ENCODE measurements around the gene RCOR1.

DNA sequence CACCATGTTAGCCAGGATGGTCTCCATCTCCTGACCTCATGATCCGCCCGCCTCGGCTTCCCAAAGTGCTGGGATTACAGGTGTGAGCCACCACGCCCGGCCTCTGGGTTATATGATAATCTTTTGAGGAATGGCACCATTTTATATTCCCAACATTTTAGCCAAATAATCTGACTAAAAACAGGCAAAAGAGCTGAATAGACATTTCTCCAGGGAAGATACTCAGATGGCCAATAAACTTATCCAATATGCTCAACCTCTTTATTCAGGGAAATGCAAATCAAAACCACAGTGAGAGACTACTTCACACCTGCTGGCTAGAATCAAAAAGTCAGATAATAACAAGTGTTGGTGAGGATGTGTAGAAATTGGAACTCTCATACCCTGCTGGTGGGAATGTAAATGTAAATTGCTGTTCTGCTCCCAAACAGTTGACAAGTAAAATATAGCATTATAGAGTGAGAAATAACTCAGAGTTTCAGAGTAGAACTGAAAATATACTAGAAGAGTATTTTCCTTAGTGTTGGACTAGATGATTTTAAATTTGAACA is 80.0 kb downstream of the RCOR1 start:
- TF ChIP-seq NR2C2 (CRISPR knock-in tag; IDR thresholded peaks at IDR 0.05), result no peak
- TF ChIP-seq, protein P1, sequence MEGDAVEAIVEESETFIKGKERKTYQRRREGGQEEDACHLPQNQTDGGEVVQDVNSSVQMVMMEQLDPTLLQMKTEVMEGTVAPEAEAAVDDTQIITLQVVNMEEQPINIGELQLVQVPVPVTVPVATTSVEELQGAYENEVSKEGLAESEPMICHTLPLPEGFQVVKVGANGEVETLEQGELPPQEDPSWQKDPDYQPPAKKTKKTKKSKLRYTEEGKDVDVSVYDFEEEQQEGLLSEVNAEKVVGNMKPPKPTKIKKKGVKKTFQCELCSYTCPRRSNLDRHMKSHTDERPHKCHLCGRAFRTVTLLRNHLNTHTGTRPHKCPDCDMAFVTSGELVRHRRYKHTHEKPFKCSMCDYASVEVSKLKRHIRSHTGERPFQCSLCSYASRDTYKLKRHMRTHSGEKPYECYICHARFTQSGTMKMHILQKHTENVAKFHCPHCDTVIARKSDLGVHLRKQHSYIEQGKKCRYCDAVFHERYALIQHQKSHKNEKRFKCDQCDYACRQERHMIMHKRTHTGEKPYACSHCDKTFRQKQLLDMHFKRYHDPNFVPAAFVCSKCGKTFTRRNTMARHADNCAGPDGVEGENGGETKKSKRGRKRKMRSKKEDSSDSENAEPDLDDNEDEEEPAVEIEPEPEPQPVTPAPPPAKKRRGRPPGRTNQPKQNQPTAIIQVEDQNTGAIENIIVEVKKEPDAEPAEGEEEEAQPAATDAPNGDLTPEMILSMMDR (IDR thresholded peaks at IDR 0.05), result no peak
- no peak for TF ChIP-seq ZNF263 (CRISPR knock-in tag; IDR thresholded peaks at IDR 0.05; ENCODE audit: low read depth)
- TF ChIP-seq, protein P2, sequence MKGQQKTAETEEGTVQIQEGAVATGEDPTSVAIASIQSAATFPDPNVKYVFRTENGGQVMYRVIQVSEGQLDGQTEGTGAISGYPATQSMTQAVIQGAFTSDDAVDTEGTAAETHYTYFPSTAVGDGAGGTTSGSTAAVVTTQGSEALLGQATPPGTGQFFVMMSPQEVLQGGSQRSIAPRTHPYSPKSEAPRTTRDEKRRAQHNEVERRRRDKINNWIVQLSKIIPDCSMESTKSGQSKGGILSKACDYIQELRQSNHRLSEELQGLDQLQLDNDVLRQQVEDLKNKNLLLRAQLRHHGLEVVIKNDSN (CRISPR knock-in tag; IDR thresholded peaks at IDR 0.05), result no peak
- TF ChIP-seq ETV6 (CRISPR knock-in tag; IDR thresholded peaks at IDR 0.05), result no peak
- TF ChIP-seq, protein P3, sequence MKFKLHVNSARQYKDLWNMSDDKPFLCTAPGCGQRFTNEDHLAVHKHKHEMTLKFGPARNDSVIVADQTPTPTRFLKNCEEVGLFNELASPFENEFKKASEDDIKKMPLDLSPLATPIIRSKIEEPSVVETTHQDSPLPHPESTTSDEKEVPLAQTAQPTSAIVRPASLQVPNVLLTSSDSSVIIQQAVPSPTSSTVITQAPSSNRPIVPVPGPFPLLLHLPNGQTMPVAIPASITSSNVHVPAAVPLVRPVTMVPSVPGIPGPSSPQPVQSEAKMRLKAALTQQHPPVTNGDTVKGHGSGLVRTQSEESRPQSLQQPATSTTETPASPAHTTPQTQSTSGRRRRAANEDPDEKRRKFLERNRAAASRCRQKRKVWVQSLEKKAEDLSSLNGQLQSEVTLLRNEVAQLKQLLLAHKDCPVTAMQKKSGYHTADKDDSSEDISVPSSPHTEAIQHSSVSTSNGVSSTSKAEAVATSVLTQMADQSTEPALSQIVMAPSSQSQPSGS (CRISPR knock-in tag; IDR thresholded peaks at IDR 0.05; ENCODE audit: borderline replicate concordance, low read depth), result no peak
- no peak for TF ChIP-seq MXD4 (CRISPR knock-in tag; IDR thresholded peaks at IDR 0.05; ENCODE audit: borderline replicate concordance)
- TF ChIP-seq SP1 (CRISPR knock-in tag; conservative IDR thresholded peaks at IDR 0.05), result no peak
- TF ChIP-seq IRF2 (CRISPR knock-in tag; IDR thresholded peaks at IDR 0.05; ENCODE audit: borderline replicate concordance, low read depth), result no peak
- TF ChIP-seq, protein P4, sequence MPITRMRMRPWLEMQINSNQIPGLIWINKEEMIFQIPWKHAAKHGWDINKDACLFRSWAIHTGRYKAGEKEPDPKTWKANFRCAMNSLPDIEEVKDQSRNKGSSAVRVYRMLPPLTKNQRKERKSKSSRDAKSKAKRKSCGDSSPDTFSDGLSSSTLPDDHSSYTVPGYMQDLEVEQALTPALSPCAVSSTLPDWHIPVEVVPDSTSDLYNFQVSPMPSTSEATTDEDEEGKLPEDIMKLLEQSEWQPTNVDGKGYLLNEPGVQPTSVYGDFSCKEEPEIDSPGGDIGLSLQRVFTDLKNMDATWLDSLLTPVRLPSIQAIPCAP (CRISPR knock-in tag; IDR thresholded peaks at IDR 0.05), result no peak
- TF ChIP-seq, protein P5, sequence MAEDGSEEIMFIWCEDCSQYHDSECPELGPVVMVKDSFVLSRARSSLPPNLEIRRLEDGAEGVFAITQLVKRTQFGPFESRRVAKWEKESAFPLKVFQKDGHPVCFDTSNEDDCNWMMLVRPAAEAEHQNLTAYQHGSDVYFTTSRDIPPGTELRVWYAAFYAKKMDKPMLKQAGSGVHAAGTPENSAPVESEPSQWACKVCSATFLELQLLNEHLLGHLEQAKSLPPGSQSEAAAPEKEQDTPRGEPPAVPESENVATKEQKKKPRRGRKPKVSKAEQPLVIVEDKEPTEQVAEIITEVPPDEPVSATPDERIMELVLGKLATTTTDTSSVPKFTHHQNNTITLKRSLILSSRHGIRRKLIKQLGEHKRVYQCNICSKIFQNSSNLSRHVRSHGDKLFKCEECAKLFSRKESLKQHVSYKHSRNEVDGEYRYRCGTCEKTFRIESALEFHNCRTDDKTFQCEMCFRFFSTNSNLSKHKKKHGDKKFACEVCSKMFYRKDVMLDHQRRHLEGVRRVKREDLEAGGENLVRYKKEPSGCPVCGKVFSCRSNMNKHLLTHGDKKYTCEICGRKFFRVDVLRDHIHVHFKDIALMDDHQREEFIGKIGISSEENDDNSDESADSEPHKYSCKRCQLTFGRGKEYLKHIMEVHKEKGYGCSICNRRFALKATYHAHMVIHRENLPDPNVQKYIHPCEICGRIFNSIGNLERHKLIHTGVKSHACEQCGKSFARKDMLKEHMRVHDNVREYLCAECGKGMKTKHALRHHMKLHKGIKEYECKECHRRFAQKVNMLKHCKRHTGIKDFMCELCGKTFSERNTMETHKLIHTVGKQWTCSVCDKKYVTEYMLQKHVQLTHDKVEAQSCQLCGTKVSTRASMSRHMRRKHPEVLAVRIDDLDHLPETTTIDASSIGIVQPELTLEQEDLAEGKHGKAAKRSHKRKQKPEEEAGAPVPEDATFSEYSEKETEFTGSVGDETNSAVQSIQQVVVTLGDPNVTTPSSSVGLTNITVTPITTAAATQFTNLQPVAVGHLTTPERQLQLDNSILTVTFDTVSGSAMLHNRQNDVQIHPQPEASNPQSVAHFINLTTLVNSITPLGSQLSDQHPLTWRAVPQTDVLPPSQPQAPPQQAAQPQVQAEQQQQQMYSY (CRISPR knock-in tag; IDR thresholded peaks at IDR 0.05), result no peak
- no peak for TF ChIP-seq GABPB1 (CRISPR knock-in tag; IDR thresholded peaks at IDR 0.05)
